H1 (cell line): Measurements from ENCODE around the gene CBFB.

Experiments used
- BACH1 ChIP-seq: IDR thresholded peaks from 2 replicates; pipeline ENCODE4 v1.6.1; 2012; ENCODE audit warnings: low read length, improper control_type of control experiment
- CEBPB ChIP-seq: IDR thresholded peaks from 2 replicates; pipeline ENCODE4 v1.6.1; 2012; ENCODE audit warnings: low read depth, low read length
- EP300 ChIP-seq, 2 experiments: IDR thresholded peaks; 1 replicate in 1 of 2; 2 replicates in 1 of 2; pipeline ENCODE4 v1.6.1; 2011 to 2012; ENCODE audit warnings: low read depth in 2 of 2, low read length in 2 of 2, mild to moderate bottlenecking in 2 of 2, borderline replicate concordance in 1 of 2, inconsistent platforms in 1 of 2, moderate library complexity in 1 of 2
- GABPA ChIP-seq: IDR thresholded peaks from 2 replicates; pipeline ENCODE4 v1.6.1; 2011; ENCODE audit warnings: mild to moderate bottlenecking, low read length, moderate library complexity, borderline replicate concordance; ENCODE audit not compliant: insufficient read depth
- JUND ChIP-seq: IDR thresholded peaks from 2 replicates; pipeline ENCODE4 v1.6.1; 2011; ENCODE audit warnings: mild to moderate bottlenecking, improper control_type of control experiment, low read length
- RAD21 ChIP-seq, 2 experiments: IDR thresholded peaks in 1 of 2; conservative IDR thresholded peaks in 1 of 2; 2 replicates each; pipeline ENCODE4 v1.6.1; 2011; ENCODE audit warnings: low read depth in 2 of 2, low read length in 2 of 2, improper control_type of control experiment in 1 of 2, inconsistent platforms in 1 of 2, mild to moderate bottlenecking in 1 of 2, moderate library complexity in 1 of 2
- RBBP5 ChIP-seq: IDR thresholded peaks from 2 replicates; pipeline ENCODE4 v1.7.1; 2012; ENCODE audit warnings: low read depth, mild to moderate bottlenecking, inconsistent platforms, low read length, moderate library complexity, borderline replicate concordance
- RFX5 ChIP-seq: IDR thresholded peaks from 2 replicates; pipeline ENCODE4 v1.6.1; 2011; ENCODE audit warnings: low read depth, low read length, improper control_type of control experiment, borderline replicate concordance
- YY1 ChIP-seq: IDR thresholded peaks from 2 replicates; pipeline ENCODE4 v1.6.1; 2011; ENCODE audit warnings: low read depth, mild to moderate bottlenecking, low read length
- TF ChIP-seq, protein P1 (sequence below), 3 experiments: IDR thresholded peaks; 1 replicate in 2 of 3; 2 replicates in 1 of 3; pipeline versions ENCODE4 v1.5.1 to v1.6.1; 2011; ENCODE audit warnings: low read length in 3 of 3, mild to moderate bottlenecking in 3 of 3, inconsistent platforms in 2 of 3, low read depth in 1 of 3, moderate library complexity in 1 of 3; ENCODE audit not compliant: insufficient read depth in 1 of 3; ENCODE audit errors: control extremely low read depth in 1 of 3
- TF ChIP-seq, protein P2 (sequence below): IDR thresholded peaks from 2 replicates; pipeline ENCODE4 v1.6.1; 2011; ENCODE audit warnings: low read length, improper control_type of control experiment

DNA sequence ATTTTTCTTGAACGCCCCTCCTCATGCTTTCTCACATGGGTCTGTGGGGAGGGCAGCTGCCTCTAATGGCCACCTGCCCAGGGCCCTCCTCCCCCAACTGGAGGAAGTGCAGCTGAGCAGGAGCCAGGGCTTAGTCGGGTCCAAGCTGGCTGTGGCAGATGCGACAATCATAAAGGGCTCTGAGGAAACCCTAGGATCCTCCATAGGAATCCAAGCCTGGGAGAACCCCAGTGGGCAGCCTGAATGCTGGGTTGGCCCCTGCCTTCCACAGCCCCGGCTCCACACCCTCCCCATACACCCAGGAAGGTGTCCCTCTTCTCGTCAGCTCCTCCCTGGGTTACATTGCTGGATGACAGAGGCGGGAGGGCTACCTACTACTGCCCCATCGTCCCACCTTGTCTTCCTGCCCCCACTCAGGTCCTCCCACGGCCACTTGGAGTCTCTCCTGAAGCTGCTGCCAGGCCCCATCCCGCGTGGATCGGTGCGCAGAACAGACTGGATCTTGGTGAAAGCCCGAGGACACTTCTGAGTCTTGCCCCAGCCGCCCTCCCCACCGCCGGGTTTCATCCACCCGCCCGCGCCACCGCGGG lies 15.6 kb upstream of the CBFB start:
- TF ChIP-seq BACH1 (no peak), JUND (no peak), EP300 (IDR thresholded peaks at IDR 0.05; ENCODE audit: borderline replicate concordance in 1 of 2, low read depth in 2 of 2, low read length in 2 of 2) (no peak), RAD21 (IDR thresholded peaks at IDR 0.05 in 1 of 2, conservative IDR thresholded peaks at IDR 0.05 in 1 of 2; ENCODE audit: low read depth in 2 of 2, low read length in 2 of 2) (no peak), YY1 (no peak), RFX5 (no peak), GABPA (no peak), RBBP5 (no peak), CEBPB (no peak)
- TF ChIP-seq, protein P1, sequence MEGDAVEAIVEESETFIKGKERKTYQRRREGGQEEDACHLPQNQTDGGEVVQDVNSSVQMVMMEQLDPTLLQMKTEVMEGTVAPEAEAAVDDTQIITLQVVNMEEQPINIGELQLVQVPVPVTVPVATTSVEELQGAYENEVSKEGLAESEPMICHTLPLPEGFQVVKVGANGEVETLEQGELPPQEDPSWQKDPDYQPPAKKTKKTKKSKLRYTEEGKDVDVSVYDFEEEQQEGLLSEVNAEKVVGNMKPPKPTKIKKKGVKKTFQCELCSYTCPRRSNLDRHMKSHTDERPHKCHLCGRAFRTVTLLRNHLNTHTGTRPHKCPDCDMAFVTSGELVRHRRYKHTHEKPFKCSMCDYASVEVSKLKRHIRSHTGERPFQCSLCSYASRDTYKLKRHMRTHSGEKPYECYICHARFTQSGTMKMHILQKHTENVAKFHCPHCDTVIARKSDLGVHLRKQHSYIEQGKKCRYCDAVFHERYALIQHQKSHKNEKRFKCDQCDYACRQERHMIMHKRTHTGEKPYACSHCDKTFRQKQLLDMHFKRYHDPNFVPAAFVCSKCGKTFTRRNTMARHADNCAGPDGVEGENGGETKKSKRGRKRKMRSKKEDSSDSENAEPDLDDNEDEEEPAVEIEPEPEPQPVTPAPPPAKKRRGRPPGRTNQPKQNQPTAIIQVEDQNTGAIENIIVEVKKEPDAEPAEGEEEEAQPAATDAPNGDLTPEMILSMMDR (IDR thresholded peaks at IDR 0.05; ENCODE audit: control extremely low read depth in 1 of 3, insufficient read depth in 1 of 3, low read depth in 1 of 3, low read length in 3 of 3) = no peak
- TF ChIP-seq, protein P2, sequence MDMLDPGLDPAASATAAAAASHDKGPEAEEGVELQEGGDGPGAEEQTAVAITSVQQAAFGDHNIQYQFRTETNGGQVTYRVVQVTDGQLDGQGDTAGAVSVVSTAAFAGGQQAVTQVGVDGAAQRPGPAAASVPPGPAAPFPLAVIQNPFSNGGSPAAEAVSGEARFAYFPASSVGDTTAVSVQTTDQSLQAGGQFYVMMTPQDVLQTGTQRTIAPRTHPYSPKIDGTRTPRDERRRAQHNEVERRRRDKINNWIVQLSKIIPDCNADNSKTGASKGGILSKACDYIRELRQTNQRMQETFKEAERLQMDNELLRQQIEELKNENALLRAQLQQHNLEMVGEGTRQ = no peak
